GM19395 (cell line): ENCODE data around the gene TUB.

Experiments used
- ATAC-seq: cut with Tn5 transposase; IDR thresholded peaks from one replicate; pipeline ENCODE4 v1.9.1; 2021; ENCODE audit warnings: mild to moderate bottlenecking, moderate library complexity; ENCODE audit not compliant: unreplicated experiment

The TUB gene

GRCh38 chr11:8103909-8104308 is 22.9 kb downstream of the TUB start:
- ATAC-seq, result no peak

- no peak for ATAC-seq
These were observed 24.1 kb downstream of the TUB start for GRCh38 chr11:8105133-8105532.

- no peak for ATAC-seq
These were observed 24.7 kb downstream of the TUB start for GRCh38 chr11:8105666-8106065.

- ATAC-seq, result no peak
These were observed 25.7 kb downstream of the TUB start for GRCh38 chr11:8106679-8107078.

- no peak for ATAC-seq
These were observed 26.6 kb downstream of the TUB start for GRCh38 chr11:8107642-8108041.

GRCh38 chr11:8108421-8108820 is 27.4 kb downstream of the TUB start:
- ATAC-seq, result no peak

- no peak for ATAC-seq
These were observed 28.7 kb downstream of the TUB start for GRCh38 chr11:8109675-8110074.

- ATAC-seq, result no peak
These were observed 29.4 kb downstream of the TUB start for GRCh38 chr11:8110396-8110795.

GRCh38 chr11:8111636-8112035 is 30.6 kb downstream of the TUB start:
- ATAC-seq, result no peak

GRCh38 chr11:8122173-8122764 is 41.3 kb downstream of the TUB start:
- ATAC-seq, result no peak

GRCh38 chr11:8126649-8127289 is 45.8 kb downstream of the TUB start:
- ATAC-seq, result no peak

GRCh38 chr11:8127447-8127846 is 46.4 kb downstream of the TUB start:
- ATAC-seq, result no peak

- ATAC-seq, result no peak
These were observed 57.5 kb downstream of the TUB start for GRCh38 chr11:8138526-8138925.

- ATAC-seq, result no peak
These were observed 68.7 kb downstream of the TUB start for GRCh38 chr11:8149726-8150125.
